ENCODE measurements around the gene IFNA6.

The IFNA6 gene

DNA sequence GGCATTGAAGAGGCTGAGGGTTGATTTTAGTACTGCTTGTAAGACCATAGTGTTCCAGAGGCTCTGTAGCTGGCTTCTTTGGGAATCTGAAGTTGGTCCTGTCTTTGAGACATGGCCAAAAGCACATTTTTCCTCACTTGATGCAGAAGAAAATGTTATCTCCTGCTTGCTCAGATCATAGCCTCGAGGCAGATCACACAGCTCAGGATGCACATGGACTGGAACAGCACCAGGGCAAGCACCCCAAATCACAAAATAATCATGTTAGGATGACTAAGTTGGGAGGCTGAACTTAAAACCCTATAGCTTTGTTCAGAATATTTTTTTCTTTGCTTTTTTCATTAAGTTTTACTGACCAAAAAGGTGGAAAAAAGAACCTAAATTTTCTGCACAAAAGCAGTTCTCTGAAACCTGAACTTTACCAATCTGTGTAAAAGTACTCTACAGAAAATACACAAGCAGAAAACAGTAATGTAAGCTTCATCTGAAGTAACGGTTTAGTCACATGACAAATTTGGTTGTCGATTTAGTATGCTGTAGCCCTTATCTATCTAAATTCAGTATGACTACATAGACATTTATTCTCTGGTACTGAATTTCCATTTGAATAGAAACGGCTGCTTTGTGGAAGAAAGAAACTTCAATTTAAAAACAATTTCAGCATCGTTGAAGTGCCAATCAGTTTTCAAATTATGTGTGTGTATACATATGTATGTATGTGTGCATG, 18.8 kb downstream of the IFNA6 start:
- DNase-seq (ENCODE audit: low read depth, low spot score): no peak

DNA sequence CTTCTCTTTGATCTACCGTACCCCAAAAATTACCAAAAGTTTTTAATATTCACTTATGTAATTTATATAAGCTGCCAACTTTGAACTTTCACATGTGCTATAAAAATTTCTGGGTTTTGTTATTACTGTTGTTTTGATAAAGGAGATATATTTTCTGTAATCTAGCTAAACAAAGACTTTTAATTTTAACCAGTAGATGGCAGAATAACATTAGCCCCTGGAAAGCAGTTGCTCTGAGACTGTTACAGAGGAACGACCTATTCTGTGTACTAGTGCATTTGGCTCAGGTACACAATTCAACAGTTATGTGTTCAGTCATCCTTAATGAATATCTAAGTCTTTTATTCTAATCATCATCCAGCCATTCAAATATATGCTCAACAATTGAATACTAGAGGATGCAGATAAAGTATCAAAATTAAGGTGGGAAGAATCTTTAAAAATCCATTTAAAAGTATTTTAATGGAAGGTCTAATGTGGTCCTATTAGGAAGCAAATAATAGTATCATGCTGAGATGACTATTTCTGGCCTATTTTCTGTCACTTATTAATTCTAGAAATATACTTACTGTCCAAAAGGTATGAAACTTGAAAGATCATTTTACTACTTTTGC, 24.1 kb downstream of the IFNA6 start:
- DNase-seq (ENCODE audit: low read depth, low spot score): no peak

DNA sequence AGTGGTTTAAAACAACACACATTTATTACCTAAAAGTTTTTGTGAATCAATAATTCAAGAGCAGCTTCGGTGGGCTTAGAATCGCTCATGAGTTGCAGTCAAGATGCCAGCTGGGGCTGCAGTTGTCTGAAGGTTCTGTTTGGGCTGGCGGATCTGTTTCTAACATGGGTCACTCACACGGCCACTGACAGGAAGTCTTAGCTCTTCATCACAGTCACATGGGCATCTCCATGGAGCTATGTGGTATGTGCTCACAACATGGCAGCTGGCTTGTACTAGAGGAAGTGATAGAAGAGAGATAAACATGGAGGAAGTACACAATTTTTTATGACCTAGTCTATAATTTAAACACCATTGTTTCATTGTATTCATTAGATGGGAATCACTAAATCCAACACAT, 26.6 kb downstream of the IFNA6 start:
- no peak for DNase-seq (ENCODE audit: low read depth, low spot score)

DNA sequence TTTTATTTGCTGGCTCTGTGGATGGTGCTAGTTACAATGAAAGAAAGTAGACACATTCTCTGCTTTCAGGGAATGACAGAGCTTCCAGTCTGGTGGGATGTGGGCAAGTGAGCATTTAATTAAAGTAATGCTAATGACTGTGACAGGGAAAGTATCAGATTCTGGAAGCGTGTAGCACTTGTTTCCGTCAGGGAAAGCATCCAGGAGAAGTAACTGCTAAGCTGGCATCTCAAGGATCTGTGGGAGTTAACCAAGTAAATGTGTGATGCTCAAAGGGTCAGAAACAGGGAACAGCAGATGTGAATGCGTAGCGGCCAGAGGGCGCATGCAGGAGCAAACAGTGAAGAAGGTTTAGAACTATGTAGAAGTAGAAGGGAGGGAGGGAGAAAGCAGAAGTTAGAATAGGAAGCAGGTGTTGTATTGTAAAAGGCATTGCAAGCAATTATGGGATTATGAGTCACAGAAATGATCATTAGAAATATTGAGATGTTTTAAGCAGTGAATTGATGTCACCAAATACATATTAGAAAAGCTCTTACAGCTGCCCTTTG, 27.7 kb downstream of the IFNA6 start:
- no peak for DNase-seq (ENCODE audit: low read depth, low spot score)

DNA sequence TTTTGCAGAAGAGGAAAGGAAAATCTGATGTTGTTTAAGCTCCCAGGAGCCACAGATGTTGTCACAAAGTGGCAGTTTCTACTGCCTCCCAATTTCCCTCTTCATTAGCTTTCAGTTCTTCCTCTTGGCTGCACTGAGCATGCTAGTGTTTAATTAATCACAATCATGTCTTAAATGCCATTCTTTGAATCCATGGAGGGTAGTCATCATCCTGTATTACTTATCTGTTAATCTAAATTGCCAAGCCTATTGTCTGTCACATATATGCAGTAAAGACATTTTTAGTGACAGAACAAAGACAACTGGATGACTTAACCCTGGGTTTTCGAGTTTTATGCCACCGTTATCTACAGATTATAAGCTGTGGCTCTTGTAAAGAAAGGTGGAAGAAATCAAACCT, 30.2 kb downstream of the IFNA6 start:
- no peak for DNase-seq (ENCODE audit: low read depth, low spot score)

DNA sequence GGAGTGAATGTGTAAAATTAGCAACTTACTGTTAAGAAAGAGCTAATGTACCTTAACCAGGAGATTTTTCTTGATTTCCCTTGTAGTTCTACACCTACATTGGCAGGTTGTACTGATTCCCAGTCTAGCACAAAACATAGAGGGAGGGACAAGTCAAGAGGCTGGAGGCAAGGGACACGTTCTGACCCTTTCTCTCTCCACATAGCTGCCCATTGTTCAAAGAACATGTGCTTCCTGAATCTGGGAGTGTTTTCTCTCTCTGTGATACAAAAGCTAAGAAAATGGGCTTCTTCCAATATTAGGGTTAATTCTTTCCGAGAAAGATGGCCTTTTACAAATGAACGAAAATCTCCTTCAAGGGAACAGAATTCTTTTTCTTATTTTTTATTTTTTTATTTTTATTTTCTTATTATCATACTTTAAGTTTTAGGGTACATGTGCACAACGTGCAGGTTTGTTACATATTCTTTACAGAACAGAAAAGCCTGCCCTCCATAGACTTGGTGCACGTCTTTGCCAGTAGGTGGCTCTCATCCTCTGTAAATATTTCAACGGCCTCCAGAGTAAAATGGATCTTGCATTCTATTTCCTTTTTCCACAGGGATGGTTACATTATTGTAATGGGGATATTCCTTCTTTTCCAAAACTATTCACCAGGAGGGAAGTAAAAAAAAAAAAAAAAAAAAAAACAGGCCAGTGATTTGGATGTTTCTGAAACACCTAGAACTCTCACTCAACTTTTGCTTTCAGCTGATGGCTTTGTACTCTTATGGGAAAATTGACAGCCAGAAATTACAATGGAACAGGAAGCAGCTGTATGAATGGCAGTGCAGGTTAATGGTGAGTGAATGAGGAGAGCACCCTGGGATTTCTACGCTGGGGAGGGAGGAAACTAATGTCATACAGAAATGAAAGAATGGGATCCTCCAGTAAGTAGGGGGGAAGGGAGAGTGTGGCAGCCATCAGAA, 32.4 kb downstream of the IFNA6 start:
- no peak for DNase-seq (ENCODE audit: low read depth, low spot score)

DNA sequence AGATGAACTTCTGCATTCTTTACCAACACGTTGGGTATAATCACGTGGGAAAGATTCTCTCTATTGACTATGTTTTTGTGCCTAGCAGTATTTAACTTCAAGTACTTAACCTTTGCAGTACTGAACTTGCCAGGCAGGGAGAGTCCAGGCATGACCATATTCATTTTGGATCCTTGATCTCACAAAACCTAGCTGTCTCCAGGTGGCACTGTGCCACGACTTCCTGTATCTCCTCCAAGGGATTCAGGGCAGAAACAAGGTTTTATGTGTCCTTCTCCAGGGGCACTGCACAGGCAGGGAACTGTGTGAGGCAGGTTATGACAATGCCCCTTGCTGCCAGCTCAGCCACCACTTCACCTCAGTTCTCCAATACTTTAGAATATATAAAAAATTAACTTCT, 33.8 kb downstream of the IFNA6 start:
- no peak for DNase-seq (ENCODE audit: low read depth, low spot score)

DNA sequence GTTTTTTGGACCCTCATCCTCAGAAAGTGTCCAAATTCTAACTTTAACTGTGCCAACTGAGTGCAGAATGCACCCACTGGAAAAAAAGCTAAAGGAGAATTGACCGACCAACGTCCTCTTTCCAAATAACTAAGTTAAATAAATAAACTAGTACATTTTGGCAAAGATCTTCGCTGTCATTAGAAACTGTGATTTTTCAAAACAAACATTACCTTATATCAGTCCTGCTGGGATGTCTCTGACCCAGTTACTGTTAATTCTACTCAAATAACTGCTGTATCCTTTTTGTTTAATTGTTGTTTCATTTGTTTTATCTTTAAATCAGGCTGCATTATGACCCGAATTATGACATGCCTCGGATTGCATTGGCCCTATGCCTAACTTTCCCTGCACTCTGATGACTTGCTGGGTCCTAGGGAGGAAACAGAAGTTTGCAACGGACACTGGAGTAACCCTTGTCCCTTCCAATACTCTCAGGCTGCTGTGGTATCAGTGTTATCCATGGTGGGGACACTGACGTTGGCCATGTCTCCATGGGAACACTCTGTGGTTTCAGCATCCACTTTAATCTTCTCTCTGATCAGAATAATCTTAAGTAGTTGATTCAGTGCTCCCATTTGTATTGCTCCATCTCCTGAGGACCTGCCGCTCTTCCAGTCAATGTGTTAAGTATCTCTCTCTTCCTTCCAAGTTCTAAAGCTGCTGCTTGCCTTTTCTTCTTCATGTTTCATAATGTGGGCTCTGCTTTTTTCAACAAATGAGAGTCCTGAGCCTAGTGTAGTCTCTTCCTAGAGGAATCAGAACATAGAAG, 34.5 kb downstream of the IFNA6 start:
- no peak for DNase-seq (ENCODE audit: low read depth, low spot score)

DNA sequence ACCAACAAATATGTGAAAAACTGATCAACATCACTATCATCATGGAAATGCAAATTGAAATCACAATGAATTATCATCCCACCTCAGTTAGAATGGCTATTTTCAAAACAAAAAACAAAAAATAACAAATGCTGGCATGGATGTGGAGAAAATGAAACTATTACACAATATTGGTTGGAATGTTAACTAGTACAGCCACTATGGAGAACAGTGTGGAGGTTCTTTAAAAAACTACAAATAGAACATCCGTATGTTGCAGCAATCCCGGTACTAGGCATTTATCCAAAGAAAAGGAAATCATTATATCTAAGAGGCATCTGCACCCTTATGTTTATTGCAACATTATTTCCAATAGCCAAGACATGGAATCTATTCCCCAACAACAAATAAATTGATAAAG, 36.5 kb downstream of the IFNA6 start:
- DNase-seq (ENCODE audit: low read depth, low spot score): no peak

DNA sequence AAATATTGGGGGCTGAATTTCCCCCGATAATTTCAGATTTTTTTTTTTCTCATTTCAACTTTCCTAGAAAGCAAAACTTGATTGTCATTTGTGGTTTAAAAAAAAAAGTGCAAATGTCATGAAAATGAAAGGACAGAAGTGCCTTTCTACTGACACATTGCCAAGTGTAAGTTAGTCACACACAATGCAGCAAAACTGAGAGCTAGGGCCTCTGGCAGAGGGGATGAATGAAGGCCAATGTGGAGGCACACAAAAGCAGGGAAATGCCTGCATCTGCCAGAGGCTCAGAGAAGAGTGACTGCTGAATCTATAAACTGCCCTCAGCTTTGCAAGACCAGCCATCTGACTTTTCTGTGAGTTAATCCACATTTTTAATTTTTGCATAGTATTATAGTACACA, 38.8 kb downstream of the IFNA6 start:
- no peak for DNase-seq (ENCODE audit: low read depth, low spot score)

DNA sequence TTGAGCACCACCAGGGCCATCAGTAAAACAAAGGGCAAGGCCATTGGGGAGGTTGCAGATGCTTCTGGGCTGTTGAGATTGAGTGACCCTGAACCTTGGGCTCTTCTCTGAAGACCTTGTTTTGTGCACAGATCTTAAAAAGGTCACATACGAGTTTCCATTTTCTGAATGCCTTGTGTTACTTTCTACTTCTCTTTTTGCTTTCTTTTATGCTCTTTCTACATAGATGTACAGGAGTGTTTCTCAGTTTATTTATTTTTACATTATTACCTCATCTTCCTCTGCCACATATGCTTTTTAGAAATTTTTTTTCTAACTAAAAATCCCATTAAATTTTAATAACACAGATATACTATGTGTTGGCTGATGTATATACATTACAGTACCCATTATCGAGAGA, 45.5 kb downstream of the IFNA6 start, which contains the start of gene IFNA5:
Gene IFNA5 (minus strand): TSS at position 101 of the 400 bp plus-strand sequence. CDS start 57 bp downstream, at position 44.
- no peak for DNase-seq (ENCODE audit: low read depth, low spot score)
